NT2/D1 (cell line): ENCODE results near the gene FAM25C.
"Not testable (repeated sequence)": the region's sequence is repeated elsewhere in the genome, so short reads cannot be mapped to it uniquely, and the experiment has no call there.

Source experiments
- YY1 ChIP-seq: IDR thresholded peaks from 2 replicates; pipeline ENCODE4 v1.6.1; 2011; ENCODE audit not compliant: insufficient read length, insufficient read depth
- ZNF274 ChIP-seq: IDR thresholded peaks from 2 replicates; pipeline ENCODE4 v1.6.1; 2011; ENCODE audit warnings: mild to moderate bottlenecking, low read depth, low read length

- TF ChIP-seq YY1, ZNF274: not testable (repeated sequence)
These were observed 42.4 kb downstream of the FAM25C start for GRCh38 chr10:47957158-47957557.
